ENCODE data around the gene CABP1. TPM values are rescaled to one million over a fixed set of nuclear protein-coding genes. Genes with fewer than 3 reads are reported as not detected.

The CABP1 gene
- total RNA-seq, 4 donors from 2014 or later: 1.8 to 2.5 (median 2.5) TPM; not detected in 1

- TF ChIP-seq POLR2A (IDR thresholded peaks at IDR 0.05; ENCODE audit: low read depth) (no peak), EP300 (IDR thresholded peaks at IDR 0.05) (no peak), POLR2AphosphoS5 (IDR thresholded peaks at IDR 0.05) (no peak), CTCF (IDR thresholded peaks at IDR 0.05) (no peak)
- Histone ChIP-seq H3K27ac (replicated peaks in 1 of 4) (no peak overlapping the region), H3K9me3 (no peaks in the 10 kb centered on the region), H3K4me3 (no peak overlapping the region), H3K36me3 (peaks cover 0 to 28% (median 7%) of the 10 kb centered on the region in 4 donors), H3K4me1 (peaks cover 18 to 20% (median 20%) of the 10 kb centered on the region in 4 donors), H3K27me3 (no peaks in the 10 kb centered on the region)
- no peak for DNase-seq (ENCODE audit: extremely low spot score)
- 89% methylated on average over 17 of the region's 22 CpGs for WGBS
- intact Hi-C loops (cut with DNase I): no loop called here
Observed at GRCh38 chr12:120658286-120659150, 18.1 kb downstream of the CABP1 start.

GRCh38 chr12:120659151-120659525, 18.7 kb downstream of the CABP1 start:
- intact Hi-C loops (cut with DNase I): no loop called here
- Histone ChIP-seq H3K27ac (replicated peaks in 1 of 4) (no peak overlapping the region), H3K4me3 (no peak overlapping the region), H3K36me3 (peaks cover 0 to 34% (median 7%) of the 10 kb centered on the region in 4 donors), H3K4me1 (peaks cover 12 to 14% (median 13%) of the 10 kb centered on the region in 4 donors), H3K27me3 (no peaks in the 10 kb centered on the region), H3K9me3 (no peaks in the 10 kb centered on the region)
- TF ChIP-seq EP300 (IDR thresholded peaks at IDR 0.05) (no peak), POLR2AphosphoS5 (IDR thresholded peaks at IDR 0.05) (no peak), POLR2A (IDR thresholded peaks at IDR 0.05; ENCODE audit: low read depth) (no peak), CTCF (IDR thresholded peaks at IDR 0.05) (no peak)
- no peak for DNase-seq (ENCODE audit: extremely low spot score)
- 57% methylated on average over 6 of the region's 8 CpGs for WGBS

DNA sequence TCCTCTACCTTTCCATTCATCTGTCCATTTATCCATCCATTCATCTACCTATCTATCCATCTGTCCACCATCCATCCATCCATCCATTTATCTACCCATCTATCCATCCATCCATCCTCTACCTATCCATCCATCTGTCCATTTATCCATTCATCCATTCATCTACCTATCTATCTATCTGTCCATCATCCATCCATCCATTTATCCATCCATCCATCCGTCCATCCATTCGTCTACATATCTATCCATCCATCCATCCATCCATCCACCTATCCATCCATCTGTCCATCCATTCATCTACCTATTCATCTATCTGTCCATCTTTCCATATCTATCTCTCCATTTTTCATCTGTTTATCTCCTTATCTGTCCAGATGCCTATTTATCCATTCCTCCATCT, 21.0 kb downstream of the CABP1 start:
- no peak for TF ChIP-seq POLR2A (IDR thresholded peaks at IDR 0.05; ENCODE audit: low read depth)
- no peak for TF ChIP-seq POLR2AphosphoS5 (IDR thresholded peaks at IDR 0.05)
- no peak for TF ChIP-seq CTCF (IDR thresholded peaks at IDR 0.05)
- no peak for TF ChIP-seq EP300 (IDR thresholded peaks at IDR 0.05)
- H3K27ac ChIP-seq (replicated peaks in 1 of 4): no peak overlapping the region
- DNase-seq (ENCODE audit: extremely low spot score): no peak
- WGBS: 60% methylated on average over 2 of the region's 2 CpGs
- intact Hi-C loops (cut with DNase I): no loop called here
- no peaks in the 10 kb centered on the region for H3K4me1 ChIP-seq
- H3K9me3 ChIP-seq: no peaks in the 10 kb centered on the region
- H3K27me3 ChIP-seq: no peaks in the 10 kb centered on the region
- peaks cover 0 to 37% (median 7%) of the 10 kb centered on the region in 4 donors for H3K36me3 ChIP-seq
- H3K4me3 ChIP-seq: no peak overlapping the region

GRCh38 chr12:120662879-120663278, 22.5 kb downstream of the CABP1 start:
- WGBS: 85% methylated on average over 3 of the region's 3 CpGs
- Histone ChIP-seq H3K27ac (replicated peaks in 1 of 4) (no peak overlapping the region), H3K27me3 (no peaks in the 10 kb centered on the region), H3K9me3 (no peaks in the 10 kb centered on the region), H3K36me3 (peaks cover 0 to 37% (median 7%) of the 10 kb centered on the region in 4 donors), H3K4me3 (no peak overlapping the region), H3K4me1 (no peaks in the 10 kb centered on the region)
- TF ChIP-seq POLR2A (IDR thresholded peaks at IDR 0.05; ENCODE audit: low read depth) (no peak), POLR2AphosphoS5 (IDR thresholded peaks at IDR 0.05) (no peak), EP300 (IDR thresholded peaks at IDR 0.05) (no peak)
- intact Hi-C loops (cut with DNase I): no loop called here
- no peak for DNase-seq (ENCODE audit: extremely low spot score)

DNA sequence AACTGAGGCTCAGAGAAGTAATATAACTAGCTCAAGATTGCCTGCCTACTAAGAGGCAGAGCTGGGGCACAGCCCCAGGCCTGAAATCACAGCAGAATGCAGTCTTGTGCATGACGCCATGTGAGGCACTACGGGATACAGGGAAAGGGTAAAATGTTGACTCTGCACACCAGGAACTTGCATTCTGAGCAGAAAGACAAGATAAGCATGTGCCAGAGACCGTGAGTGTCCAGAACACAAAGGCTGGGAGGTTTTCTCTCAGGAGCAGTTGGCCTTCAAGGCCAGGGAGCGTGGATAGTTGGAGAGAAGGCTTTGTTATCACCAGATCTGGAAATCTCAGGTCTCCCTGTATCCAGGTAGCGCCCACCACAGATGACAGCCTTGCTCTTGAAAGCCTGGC, 23.3 kb downstream of the CABP1 start:
- intact Hi-C loops (cut with DNase I): no loop called here
- no peak for TF ChIP-seq CTCF (IDR thresholded peaks at IDR 0.05)
- WGBS: 92% methylated on average over 5 of the region's 5 CpGs
- peaks cover 0 to 37% (median 7%) of the 10 kb centered on the region in 4 donors for H3K36me3 ChIP-seq
- no peak overlapping the region for H3K4me3 ChIP-seq
- H3K9me3 ChIP-seq: no peaks in the 10 kb centered on the region
- no peak for DNase-seq (ENCODE audit: extremely low spot score)
- H3K4me1 ChIP-seq: peaks cover 0 to 2% (median under 1%) of the 10 kb centered on the region in 4 donors
- H3K27me3 ChIP-seq: no peaks in the 10 kb centered on the region
- H3K27ac ChIP-seq (replicated peaks in 1 of 4): no peak overlapping the region
